GM12892 (cell line): Measurements from ENCODE around the gene ACOT7.

Experiments used
- POLR2A ChIP-seq: IDR thresholded peaks from 2 replicates; pipeline ENCODE4 v1.6.1; 2011; ENCODE audit warnings: low read depth, low read length, control low read depth
- POLR2AphosphoS5 ChIP-seq: IDR thresholded peaks from 2 replicates; pipeline ENCODE4 v1.6.1; 2011; ENCODE audit warnings: low read depth, low read length, control low read depth
- TAF1 ChIP-seq: IDR thresholded peaks from 2 replicates; pipeline ENCODE4 v1.6.1; 2011; ENCODE audit warnings: low read depth, mild to moderate bottlenecking, control low read depth, low read length, borderline replicate concordance

DNA sequence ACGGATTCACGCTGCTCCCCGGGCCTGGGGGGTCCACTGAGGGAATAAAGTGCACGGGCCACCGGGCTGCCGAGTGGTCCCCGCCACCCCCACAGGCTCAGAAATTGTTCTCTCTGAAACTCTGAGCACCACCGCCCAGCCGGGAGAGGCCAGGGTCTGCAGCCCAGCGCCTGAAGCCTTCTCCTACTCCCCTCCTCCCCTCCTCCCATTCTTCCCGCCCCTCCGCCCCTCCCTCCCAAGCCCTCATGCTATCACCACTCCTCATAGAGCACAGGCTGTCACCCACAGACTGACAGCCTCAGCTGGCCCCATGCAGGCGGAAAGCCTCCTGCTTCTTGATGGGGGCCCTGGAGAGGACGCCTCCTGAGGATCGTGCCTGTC, 132.0 kb downstream of the ACOT7 start:
- TF ChIP-seq POLR2A (no peak), POLR2AphosphoS5 (no peak), TAF1 (no peak)
